Activated CD4-positive, alpha-beta T cell treated with anti-CD3 and anti-CD28 coated beads, Interleukin-2, Interleukin-4, amounts not matched to agents 100 ng/mL and 50 ng/mL, durations not matched to agents 16 hours and 8 hours (primary cell): ENCODE results near the gene PELO.

Source experiments
- DNase-seq: peaks from one replicate; pipeline ENCODE4 v3.0.0-alpha.2; 2020; ENCODE audit warnings: low spot score

PELO gene

GRCh38 chr5:52771343-52772039 is 16.2 kb upstream of the PELO start:
- peak; percentile 68 for DNase-seq

- no peak for DNase-seq
Observed at GRCh38 chr5:52772668-52773067, 15.0 kb upstream of the PELO start.

GRCh38 chr5:52773342-52773741 is 14.4 kb upstream of the PELO start:
- DNase-seq = no peak

GRCh38 chr5:52774005-52774410 is 13.7 kb upstream of the PELO start:
- no peak for DNase-seq

GRCh38 chr5:52776116-52776515 is 11.6 kb upstream of the PELO start:
- peak; percentile 50 for DNase-seq

- DNase-seq = no peak
Observed at GRCh38 chr5:52777186-52777585, 10.5 kb upstream of the PELO start.

- no peak for DNase-seq
Observed at GRCh38 chr5:52778781-52779180, 8.9 kb upstream of the PELO start.

GRCh38 chr5:52779213-52779612 is 8.5 kb upstream of the PELO start:
- no peak for DNase-seq

- no peak for DNase-seq
Observed at GRCh38 chr5:52783226-52783959, 4.3 kb upstream of the PELO start.

GRCh38 chr5:52784737-52785136 is 3.0 kb upstream of the PELO start:
- DNase-seq = no peak

GRCh38 chr5:52786391-52786790 is 1.3 kb upstream of the PELO start:
- DNase-seq = no peak

- peak; percentile 28 for DNase-seq
Observed at GRCh38 chr5:52786949-52787599, 642 bp upstream of the PELO start.

- DNase-seq = no peak
Observed at GRCh38 chr5:52788505-52788821, 747 bp downstream of the PELO start.

- DNase-seq = no peak
Observed at GRCh38 chr5:52789378-52789777, 1.7 kb downstream of the PELO start.

- DNase-seq = no peak
Observed at GRCh38 chr5:52789851-52790250, 2.1 kb downstream of the PELO start.

GRCh38 chr5:52791366-52791765 is 3.6 kb downstream of the PELO start:
- DNase-seq = no peak

- no peak for DNase-seq
Observed at GRCh38 chr5:52794519-52794918, 6.8 kb downstream of the PELO start.

- no peak for DNase-seq
Observed at GRCh38 chr5:52796031-52796430, 8.3 kb downstream of the PELO start.

GRCh38 chr5:52796516-52797103 is 8.9 kb downstream of the PELO start:
- no peak for DNase-seq

- DNase-seq = no peak
Observed at GRCh38 chr5:52798938-52799337, 11.2 kb downstream of the PELO start.

- peak; percentile 25 for DNase-seq
Observed at GRCh38 chr5:52799358-52799982, 11.8 kb downstream of the PELO start.

- peak; percentile 97 for DNase-seq
Observed at GRCh38 chr5:52799983-52800393, 12.3 kb downstream of the PELO start.
